HEK293 (cell line): ENCODE measurements around the gene GLCCI1.

ENCODE experiments used
- CTCF ChIA-PET: fragments of 350-600 bp; formaldehyde crosslinking; extraction: SDS; loops from one replicate; lab custom pipeline; 2021; ENCODE audit warnings: antibody characterized with exemption; lab: Yijun Ruan, JAX
- POLR2A ChIA-PET: fragments of 300-600 bp; formaldehyde crosslinking; extraction: SDS; loops from one replicate; lab custom pipeline; 2020; ENCODE audit warnings: antibody characterized with exemption, inconsistent platforms; lab: Yijun Ruan, JAX
- H3K27ac ChIP-seq: fragments of 200-500 bp; sonication (Bioruptor generic); 2 replicates; pipeline ENCODE4 v1.5.1; 2014; ENCODE audit warnings: low read depth, low read length, control low read depth, inconsistent platforms; ENCODE audit errors: extremely low read depth
- H3K36me3 ChIP-seq, 2 experiments: fragments of 200-500 bp in 1 of 2; sonication (Bioruptor generic) in 1 of 2; 1 replicate in 1 of 2; 2 replicates in 1 of 2; pipeline ENCODE4 v1.5.1; 2014 to 2017; ENCODE audit warnings: inconsistent platforms in 2 of 2, low read length in 2 of 2; ENCODE audit not compliant: control insufficient read depth in 2 of 2, insufficient read depth in 1 of 2
- H3K4me1 ChIP-seq: fragments of 200-500 bp; sonication (Bioruptor generic); 2 replicates; pipeline ENCODE4 v1.5.1; 2014; ENCODE audit warnings: mild to moderate bottlenecking, low read length, inconsistent platforms; ENCODE audit not compliant: control insufficient read depth, insufficient read depth
- H3K4me3 ChIP-seq: 2 replicates; pipeline ENCODE4 v1.5.1; 2011; ENCODE audit warnings: low read depth, mild to moderate bottlenecking, control low read depth, low read length, moderate library complexity
- H3K9me3 ChIP-seq: fragments of 200-500 bp; sonication (Bioruptor generic); 2 replicates; pipeline ENCODE4 v1.5.1; 2014; ENCODE audit warnings: low read depth, low read length, inconsistent platforms; ENCODE audit not compliant: control insufficient read depth, insufficient read depth
- BCL11A ChIP-seq: fragments of 450-650 bp; formaldehyde crosslinking; IDR thresholded peaks from 2 replicates; pipeline ENCODE4 v1.5.1; 2016; ENCODE audit warnings: low read depth, missing biosample characterization, missing genetic modification characterization
- BCL11B ChIP-seq: fragments of 450-650 bp; formaldehyde crosslinking; IDR thresholded peaks from 2 replicates; pipeline ENCODE4 v1.5.1; 2016; ENCODE audit warnings: low read depth, missing biosample characterization, missing genetic modification characterization
- IKZF3 ChIP-seq: fragments of 450-650 bp; IDR thresholded peaks from 2 replicates; pipeline ENCODE4 v1.5.0; 2018; ENCODE audit warnings: missing biosample characterization, mild to moderate bottlenecking, missing genetic modification characterization, moderate library complexity
- KLF1 ChIP-seq: fragments of 450-650 bp; formaldehyde crosslinking; IDR thresholded peaks from 2 replicates; pipeline ENCODE4 v1.5.1; 2016; ENCODE audit warnings: missing biosample characterization, missing genetic modification characterization
- KLF10 ChIP-seq: fragments of 450-650 bp; IDR thresholded peaks from 2 replicates; pipeline ENCODE4 v1.5.1; 2018; ENCODE audit warnings: missing biosample characterization, mild to moderate bottlenecking, missing genetic modification characterization
- MEIS1 ChIP-seq: sonication (generic); formaldehyde crosslinking; IDR thresholded peaks from 2 replicates; pipeline ENCODE4 v1.8.1; 2022; ENCODE audit warnings: missing genetic modification reagents, mild to moderate bottlenecking, borderline replicate concordance
- SALL2 ChIP-seq: fragments of 450-650 bp; formaldehyde crosslinking; IDR thresholded peaks from 2 replicates; pipeline ENCODE4 v1.5.0; 2017; ENCODE audit warnings: missing biosample characterization, mild to moderate bottlenecking, missing genetic modification characterization, borderline replicate concordance
- SETDB1 ChIP-seq: IDR thresholded peaks from one replicate; pipeline ENCODE4 v1.6.1; 2017; ENCODE audit warnings: mild to moderate bottlenecking, low read length, moderate library complexity, mixed read lengths; ENCODE audit not compliant: insufficient read length
- YY1 ChIP-seq: fragments of 450-650 bp; formaldehyde crosslinking; IDR thresholded peaks from 2 replicates; pipeline ENCODE4 v1.5.1; 2018; ENCODE audit warnings: missing biosample characterization, missing genetic modification characterization
- ZBTB21 ChIP-seq: fragments of 450-650 bp; formaldehyde crosslinking; IDR thresholded peaks from 2 replicates; pipeline ENCODE4 v1.5.1; 2017; ENCODE audit warnings: missing biosample characterization, missing genetic modification characterization
- ZBTB7A ChIP-seq: fragments of 450-650 bp; formaldehyde crosslinking; IDR thresholded peaks from 2 replicates; pipeline ENCODE4 v1.5.1; 2016; ENCODE audit warnings: low read depth, missing biosample characterization, missing genetic modification characterization
- ZFP41 ChIP-seq: fragments of 450-650 bp; formaldehyde crosslinking; IDR thresholded peaks from 2 replicates; pipeline ENCODE4 v1.5.1; 2016; ENCODE audit warnings: missing biosample characterization, missing genetic modification characterization, borderline replicate concordance
- ZNF10 ChIP-seq: fragments of 450-650 bp; formaldehyde crosslinking; IDR thresholded peaks from 2 replicates; pipeline ENCODE4 v1.5.1; 2017; ENCODE audit warnings: missing biosample characterization, missing genetic modification characterization
- ZNF114 ChIP-seq: fragments of 450-650 bp; formaldehyde crosslinking; IDR thresholded peaks from 2 replicates; pipeline ENCODE4 v1.5.0; 2017; ENCODE audit warnings: missing biosample characterization, missing genetic modification characterization
- ZNF133 ChIP-seq: fragments of 450-650 bp; formaldehyde crosslinking; IDR thresholded peaks from 2 replicates; pipeline ENCODE4 v1.5.1; 2016; ENCODE audit warnings: missing biosample characterization, missing genetic modification characterization
- ZNF16 ChIP-seq: fragments of 450-650 bp; formaldehyde crosslinking; IDR thresholded peaks from 2 replicates; pipeline ENCODE4 v1.5.1; 2016; ENCODE audit warnings: low read depth, missing biosample characterization, missing genetic modification characterization
- ZNF2 ChIP-seq: fragments of 450-650 bp; formaldehyde crosslinking; IDR thresholded peaks from 2 replicates; pipeline ENCODE4 v1.5.1; 2016; ENCODE audit warnings: missing biosample characterization, missing genetic modification characterization
- ZNF211 ChIP-seq: fragments of 450-650 bp; formaldehyde crosslinking; IDR thresholded peaks from 2 replicates; pipeline ENCODE4 v1.5.1; 2016; ENCODE audit warnings: low read depth, missing biosample characterization, missing genetic modification characterization
- ZNF239 ChIP-seq: fragments of 450-650 bp; formaldehyde crosslinking; IDR thresholded peaks from 2 replicates; pipeline ENCODE4 v1.5.1; 2016; ENCODE audit warnings: missing biosample characterization, missing genetic modification characterization
- ZNF350 ChIP-seq: fragments of 450-650 bp; formaldehyde crosslinking; IDR thresholded peaks from 2 replicates; pipeline ENCODE4 v1.5.0; 2017; ENCODE audit warnings: missing biosample characterization, mild to moderate bottlenecking, missing genetic modification characterization
- ZNF530 ChIP-seq: fragments of 450-650 bp; formaldehyde crosslinking; IDR thresholded peaks from 2 replicates; pipeline ENCODE4 v1.5.1; 2016; ENCODE audit warnings: low read depth, missing biosample characterization, missing genetic modification characterization
- ZNF544 ChIP-seq: fragments of 450-650 bp; formaldehyde crosslinking; IDR thresholded peaks from 2 replicates; pipeline ENCODE4 v1.5.0; 2017; ENCODE audit warnings: missing biosample characterization, missing genetic modification characterization
- ZNF621 ChIP-seq: fragments of 450-650 bp; formaldehyde crosslinking; IDR thresholded peaks from 2 replicates; pipeline ENCODE4 v1.5.1; 2017; ENCODE audit warnings: missing biosample characterization, missing genetic modification characterization
- ZNF626 ChIP-seq: fragments of 450-650 bp; sonication (Bioruptor Pico); formaldehyde crosslinking; IDR thresholded peaks from 2 replicates; pipeline ENCODE4 v1.5.1; 2018; ENCODE audit warnings: missing biosample characterization, missing genetic modification characterization, inconsistent platforms
- ZNF701 ChIP-seq: fragments of 450-650 bp; formaldehyde crosslinking; IDR thresholded peaks from 2 replicates; pipeline ENCODE4 v1.5.1; 2016; ENCODE audit warnings: missing biosample characterization, missing genetic modification characterization
- ZNF768 ChIP-seq: fragments of 450-650 bp; formaldehyde crosslinking; IDR thresholded peaks from 2 replicates; pipeline ENCODE4 v1.5.1; 2018; ENCODE audit warnings: missing biosample characterization, mild to moderate bottlenecking, missing genetic modification characterization
- ZNF776 ChIP-seq: fragments of 450-650 bp; formaldehyde crosslinking; IDR thresholded peaks from 2 replicates; pipeline ENCODE4 v1.5.0; 2017; ENCODE audit warnings: missing biosample characterization, missing genetic modification characterization, borderline replicate concordance
- ZNF777 ChIP-seq: fragments of 450-650 bp; formaldehyde crosslinking; IDR thresholded peaks from 2 replicates; pipeline ENCODE4 v1.5.1; 2017; ENCODE audit warnings: missing biosample characterization, missing genetic modification characterization, borderline replicate concordance
- ZNF843 ChIP-seq: fragments of 450-650 bp; formaldehyde crosslinking; IDR thresholded peaks from 2 replicates; pipeline ENCODE4 v1.5.1; 2016; ENCODE audit warnings: missing biosample characterization, missing genetic modification characterization
- ZSCAN23 ChIP-seq: fragments of 450-650 bp; formaldehyde crosslinking; IDR thresholded peaks from 2 replicates; pipeline ENCODE4 v1.5.1; 2016; ENCODE audit warnings: missing biosample characterization, missing genetic modification characterization
- ZSCAN30 ChIP-seq: fragments of 450-650 bp; IDR thresholded peaks from 2 replicates; pipeline ENCODE4 v1.5.1; 2018; ENCODE audit warnings: missing biosample characterization, mild to moderate bottlenecking, missing genetic modification characterization, moderate library complexity
- TF ChIP-seq, protein P1 (sequence below): fragments of 450-650 bp; formaldehyde crosslinking; IDR thresholded peaks from 2 replicates; pipeline ENCODE4 v1.5.1; 2016; ENCODE audit warnings: missing biosample characterization, missing genetic modification characterization
- TF ChIP-seq, protein P2 (sequence below): fragments of 450-650 bp; formaldehyde crosslinking; IDR thresholded peaks from 2 replicates; pipeline ENCODE4 v1.5.1; 2016; ENCODE audit warnings: missing biosample characterization, missing genetic modification characterization
- TF ChIP-seq, protein P3 (sequence below): fragments of 450-650 bp; formaldehyde crosslinking; IDR thresholded peaks from 2 replicates; pipeline ENCODE4 v1.5.1; 2016; ENCODE audit warnings: missing biosample characterization, missing genetic modification characterization

Gene GLCCI1

DNA sequence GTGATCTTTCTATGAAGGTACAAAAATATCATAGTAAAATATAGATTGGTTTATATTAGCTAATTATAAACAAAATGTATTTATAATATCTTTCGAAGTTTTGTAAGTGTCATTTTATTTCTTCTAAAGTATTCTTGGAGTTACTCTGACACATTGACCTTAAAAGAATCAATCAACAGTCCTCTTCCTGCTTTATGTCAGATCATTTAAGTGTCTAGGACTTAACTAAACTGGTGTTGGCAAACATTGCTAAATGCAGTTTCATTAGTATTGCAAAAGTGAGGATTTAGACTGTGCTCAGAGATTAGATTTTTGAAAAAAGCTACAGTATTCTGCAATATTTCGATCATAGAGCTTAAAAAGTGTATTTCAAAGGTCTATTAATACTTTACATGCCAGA, 10.3 kb downstream of the GLCCI1 start:
- ChIA-PET CTCF (no interaction called here), POLR2A (no interaction called here)
- Histone ChIP-seq H3K36me3 (no peaks in the 10 kb centered on the region), H3K27ac (no peak overlapping the region), H3K4me3 (no peak overlapping the region), H3K4me1 (peaks cover 7% of the 10 kb centered on the region), H3K9me3 (no peaks in the 10 kb centered on the region)
- no peak for TF ChIP-seq ZBTB7A
- TF ChIP-seq YY1 (tag by site-specific recombination): no peak
- TF ChIP-seq ZNF544 (tag by site-specific recombination): no peak
- TF ChIP-seq ZSCAN30: no peak
- no peak for TF ChIP-seq BCL11B (tag by site-specific recombination)
- TF ChIP-seq ZFP41 (tag by site-specific recombination): no peak
- no peak for TF ChIP-seq ZSCAN23 (tag by site-specific recombination)
- TF ChIP-seq SETDB1: no peak
- TF ChIP-seq ZNF211 (tag by site-specific recombination): no peak
- TF ChIP-seq ZNF16 (tag by site-specific recombination): no peak
- no peak for TF ChIP-seq IKZF3
- TF ChIP-seq ZNF133: no peak
- TF ChIP-seq ZNF621 (tag by site-specific recombination): no peak
- TF ChIP-seq ZNF776 (tag by site-specific recombination): no peak
- TF ChIP-seq ZNF626: no peak
- TF ChIP-seq, protein P1, sequence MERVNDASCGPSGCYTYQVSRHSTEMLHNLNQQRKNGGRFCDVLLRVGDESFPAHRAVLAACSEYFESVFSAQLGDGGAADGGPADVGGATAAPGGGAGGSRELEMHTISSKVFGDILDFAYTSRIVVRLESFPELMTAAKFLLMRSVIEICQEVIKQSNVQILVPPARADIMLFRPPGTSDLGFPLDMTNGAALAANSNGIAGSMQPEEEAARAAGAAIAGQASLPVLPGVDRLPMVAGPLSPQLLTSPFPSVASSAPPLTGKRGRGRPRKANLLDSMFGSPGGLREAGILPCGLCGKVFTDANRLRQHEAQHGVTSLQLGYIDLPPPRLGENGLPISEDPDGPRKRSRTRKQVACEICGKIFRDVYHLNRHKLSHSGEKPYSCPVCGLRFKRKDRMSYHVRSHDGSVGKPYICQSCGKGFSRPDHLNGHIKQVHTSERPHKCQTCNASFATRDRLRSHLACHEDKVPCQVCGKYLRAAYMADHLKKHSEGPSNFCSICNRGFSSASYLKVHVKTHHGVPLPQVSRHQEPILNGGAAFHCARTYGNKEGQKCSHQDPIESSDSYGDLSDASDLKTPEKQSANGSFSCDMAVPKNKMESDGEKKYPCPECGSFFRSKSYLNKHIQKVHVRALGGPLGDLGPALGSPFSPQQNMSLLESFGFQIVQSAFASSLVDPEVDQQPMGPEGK (tag by site-specific recombination): no peak

- Histone ChIP-seq H3K27ac (no peak overlapping the region), H3K9me3 (no peaks in the 10 kb centered on the region), H3K4me1 (peaks cover 7% of the 10 kb centered on the region), H3K4me3 (no peak overlapping the region), H3K36me3 (no peaks in the 10 kb centered on the region)
- ChIA-PET POLR2A (no interaction called here), CTCF (no interaction called here)
- no peak for TF ChIP-seq MEIS1
- TF ChIP-seq KLF10 (tag by site-specific recombination): no peak
- TF ChIP-seq ZNF2 (tag by site-specific recombination): no peak
- no peak for TF ChIP-seq ZBTB21
- TF ChIP-seq ZNF701 (tag by site-specific recombination): no peak
- no peak for TF ChIP-seq SALL2 (tag by site-specific recombination)
- TF ChIP-seq, protein P2, sequence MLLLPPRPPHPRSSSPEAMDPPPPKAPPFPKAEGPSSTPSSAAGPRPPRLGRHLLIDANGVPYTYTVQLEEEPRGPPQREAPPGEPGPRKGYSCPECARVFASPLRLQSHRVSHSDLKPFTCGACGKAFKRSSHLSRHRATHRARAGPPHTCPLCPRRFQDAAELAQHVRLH: no peak
- TF ChIP-seq SETDB1: no peak
- no peak for TF ChIP-seq ZNF114 (tag by site-specific recombination)
- no peak for TF ChIP-seq ZNF777 (tag by site-specific recombination)
- TF ChIP-seq YY1 (tag by site-specific recombination): no peak
- TF ChIP-seq ZNF768: no peak
- TF ChIP-seq KLF1 (tag by site-specific recombination): no peak
- TF ChIP-seq BCL11A (tag by site-specific recombination): no peak
- no peak for TF ChIP-seq ZNF530
- TF ChIP-seq ZNF10 (tag by site-specific recombination): no peak
- no peak for TF ChIP-seq ZNF843 (tag by site-specific recombination)
- TF ChIP-seq, protein P3, sequence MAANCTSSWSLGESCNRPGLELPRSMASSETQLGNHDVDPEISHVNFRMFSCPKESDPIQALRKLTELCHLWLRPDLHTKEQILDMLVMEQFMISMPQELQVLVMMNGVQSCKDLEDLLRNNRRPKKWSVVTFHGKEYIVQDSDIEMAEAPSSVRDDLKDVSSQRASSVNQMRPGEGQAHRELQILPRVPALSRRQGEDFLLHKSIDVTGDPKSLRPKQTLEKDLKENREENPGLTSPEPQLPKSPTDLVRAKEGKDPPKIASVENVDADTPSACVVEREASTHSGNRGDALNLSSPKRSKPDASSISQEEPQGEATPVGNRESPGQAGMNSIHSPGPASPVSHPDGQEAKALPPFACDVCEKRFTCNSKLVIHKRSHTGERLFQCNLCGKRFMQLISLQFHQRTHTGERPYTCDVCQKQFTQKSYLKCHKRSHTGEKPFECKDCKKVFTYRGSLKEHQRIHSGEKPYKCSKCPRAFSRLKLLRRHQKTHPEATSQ (tag by site-specific recombination): no peak
- TF ChIP-seq ZNF239 (tag by site-specific recombination): no peak
- no peak for TF ChIP-seq ZNF350
These were observed 11.0 kb downstream of the GLCCI1 start for GRCh38 chr7:7979558-7979957.
